ENCODE measurements around the gene PRKD2. TPM values are rescaled to one million over a fixed set of nuclear protein-coding genes. Genes with fewer than 3 reads are reported as not detected.

The PRKD2 gene
- total and polyA plus RNA-seq, 4 donors: 7.3 to 14.4 (median 9.3) TPM

DNA sequence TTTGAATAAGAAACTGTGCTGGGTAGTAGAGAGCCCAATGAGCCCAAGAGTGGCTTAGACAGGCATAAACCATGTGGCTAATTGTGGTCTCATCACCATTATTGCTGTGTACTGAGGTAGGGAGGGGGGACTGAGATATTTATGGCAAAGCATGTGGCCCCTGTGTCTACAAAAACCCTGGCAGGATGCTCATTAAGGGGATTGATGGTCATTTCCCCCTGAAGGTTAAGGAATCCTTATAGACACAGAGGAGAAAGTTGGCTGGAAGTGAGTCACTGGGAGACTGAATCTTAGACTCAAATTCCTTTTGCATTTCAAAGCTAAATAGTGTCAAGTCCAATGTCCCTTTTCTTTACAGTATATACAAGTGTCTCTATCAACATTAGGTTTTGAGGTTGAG is 46.1 kb downstream of the PRKD2 start:
- no peak for TF ChIP-seq GABPA (IDR thresholded peaks at IDR 0.05 in 1 of 2, conservative IDR thresholded peaks at IDR 0.05 in 1 of 2)
- TF ChIP-seq RAD21 (IDR thresholded peaks at IDR 0.05): no peak
- TF ChIP-seq SP1 (IDR thresholded peaks at IDR 0.05): no peak
- TF ChIP-seq, protein P1, sequence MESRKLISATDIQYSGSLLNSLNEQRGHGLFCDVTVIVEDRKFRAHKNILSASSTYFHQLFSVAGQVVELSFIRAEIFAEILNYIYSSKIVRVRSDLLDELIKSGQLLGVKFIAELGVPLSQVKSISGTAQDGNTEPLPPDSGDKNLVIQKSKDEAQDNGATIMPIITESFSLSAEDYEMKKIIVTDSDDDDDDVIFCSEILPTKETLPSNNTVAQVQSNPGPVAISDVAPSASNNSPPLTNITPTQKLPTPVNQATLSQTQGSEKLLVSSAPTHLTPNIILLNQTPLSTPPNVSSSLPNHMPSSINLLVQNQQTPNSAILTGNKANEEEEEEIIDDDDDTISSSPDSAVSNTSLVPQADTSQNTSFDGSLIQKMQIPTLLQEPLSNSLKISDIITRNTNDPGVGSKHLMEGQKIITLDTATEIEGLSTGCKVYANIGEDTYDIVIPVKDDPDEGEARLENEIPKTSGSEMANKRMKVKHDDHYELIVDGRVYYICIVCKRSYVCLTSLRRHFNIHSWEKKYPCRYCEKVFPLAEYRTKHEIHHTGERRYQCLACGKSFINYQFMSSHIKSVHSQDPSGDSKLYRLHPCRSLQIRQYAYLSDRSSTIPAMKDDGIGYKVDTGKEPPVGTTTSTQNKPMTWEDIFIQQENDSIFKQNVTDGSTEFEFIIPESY (IDR thresholded peaks at IDR 0.05): no peak
- TF ChIP-seq, protein P2, sequence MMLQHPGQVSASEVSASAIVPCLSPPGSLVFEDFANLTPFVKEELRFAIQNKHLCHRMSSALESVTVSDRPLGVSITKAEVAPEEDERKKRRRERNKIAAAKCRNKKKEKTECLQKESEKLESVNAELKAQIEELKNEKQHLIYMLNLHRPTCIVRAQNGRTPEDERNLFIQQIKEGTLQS (IDR thresholded peaks at IDR 0.05): no peak
- TF ChIP-seq, protein P3, sequence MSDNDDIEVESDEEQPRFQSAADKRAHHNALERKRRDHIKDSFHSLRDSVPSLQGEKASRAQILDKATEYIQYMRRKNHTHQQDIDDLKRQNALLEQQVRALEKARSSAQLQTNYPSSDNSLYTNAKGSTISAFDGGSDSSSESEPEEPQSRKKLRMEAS (IDR thresholded peaks at IDR 0.05): no peak
- no peak for TF ChIP-seq NR2F2 (IDR thresholded peaks at IDR 0.05)
- TF ChIP-seq HNF4G (IDR thresholded peaks at IDR 0.05): no peak
- TF ChIP-seq RXRA (IDR thresholded peaks at IDR 0.05): no peak
- no peak for TF ChIP-seq HNF4A (conservative IDR thresholded peaks at IDR 0.05)
- TF ChIP-seq EGR1 (IDR thresholded peaks at IDR 0.05; ENCODE audit: low read depth in 2 of 2): no peak
- TF ChIP-seq YY1 (IDR thresholded peaks at IDR 0.05): no peak
- TF ChIP-seq, protein P4, sequence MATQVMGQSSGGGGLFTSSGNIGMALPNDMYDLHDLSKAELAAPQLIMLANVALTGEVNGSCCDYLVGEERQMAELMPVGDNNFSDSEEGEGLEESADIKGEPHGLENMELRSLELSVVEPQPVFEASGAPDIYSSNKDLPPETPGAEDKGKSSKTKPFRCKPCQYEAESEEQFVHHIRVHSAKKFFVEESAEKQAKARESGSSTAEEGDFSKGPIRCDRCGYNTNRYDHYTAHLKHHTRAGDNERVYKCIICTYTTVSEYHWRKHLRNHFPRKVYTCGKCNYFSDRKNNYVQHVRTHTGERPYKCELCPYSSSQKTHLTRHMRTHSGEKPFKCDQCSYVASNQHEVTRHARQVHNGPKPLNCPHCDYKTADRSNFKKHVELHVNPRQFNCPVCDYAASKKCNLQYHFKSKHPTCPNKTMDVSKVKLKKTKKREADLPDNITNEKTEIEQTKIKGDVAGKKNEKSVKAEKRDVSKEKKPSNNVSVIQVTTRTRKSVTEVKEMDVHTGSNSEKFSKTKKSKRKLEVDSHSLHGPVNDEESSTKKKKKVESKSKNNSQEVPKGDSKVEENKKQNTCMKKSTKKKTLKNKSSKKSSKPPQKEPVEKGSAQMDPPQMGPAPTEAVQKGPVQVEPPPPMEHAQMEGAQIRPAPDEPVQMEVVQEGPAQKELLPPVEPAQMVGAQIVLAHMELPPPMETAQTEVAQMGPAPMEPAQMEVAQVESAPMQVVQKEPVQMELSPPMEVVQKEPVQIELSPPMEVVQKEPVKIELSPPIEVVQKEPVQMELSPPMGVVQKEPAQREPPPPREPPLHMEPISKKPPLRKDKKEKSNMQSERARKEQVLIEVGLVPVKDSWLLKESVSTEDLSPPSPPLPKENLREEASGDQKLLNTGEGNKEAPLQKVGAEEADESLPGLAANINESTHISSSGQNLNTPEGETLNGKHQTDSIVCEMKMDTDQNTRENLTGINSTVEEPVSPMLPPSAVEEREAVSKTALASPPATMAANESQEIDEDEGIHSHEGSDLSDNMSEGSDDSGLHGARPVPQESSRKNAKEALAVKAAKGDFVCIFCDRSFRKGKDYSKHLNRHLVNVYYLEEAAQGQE (IDR thresholded peaks at IDR 0.05): no peak
- TF ChIP-seq FOXA1 (IDR thresholded peaks at IDR 0.05): no peak
- TF ChIP-seq FOXA2 (IDR thresholded peaks at IDR 0.05): no peak
- DNase-seq (ENCODE audit: low spot score): no peak
- Histone ChIP-seq H3K27me3 (ENCODE audit: control insufficient read depth in 4 of 4, insufficient read depth in 4 of 4, low read length in 3 of 4) (no peaks in the 10 kb centered on the region), H3K27ac (ENCODE audit: low read depth in 1 of 2, low read length in 2 of 2) (no peak overlapping the region), H3K9ac (ENCODE audit: low read depth in 1 of 2, low read length in 2 of 2) (no peak overlapping the region), H3K9me3 (ENCODE audit: control insufficient read depth in 4 of 4, low read length in 3 of 4) (no peaks in the 10 kb centered on the region), H3K4me3 (ENCODE audit: low read depth in 1 of 3, low read length in 3 of 3) (no peak overlapping the region), H3K4me1 (ENCODE audit: control insufficient read depth in 4 of 4, insufficient read depth in 4 of 4, low read length in 3 of 4) (no peaks in the 10 kb centered on the region), H3K36me3 (ENCODE audit: control insufficient read depth in 4 of 4, insufficient read depth in 3 of 4, low read depth in 1 of 4, low read length in 3 of 4) (peaks cover 10 to 22% (median 16%) of the 10 kb centered on the region in 4 donors)

DNA sequence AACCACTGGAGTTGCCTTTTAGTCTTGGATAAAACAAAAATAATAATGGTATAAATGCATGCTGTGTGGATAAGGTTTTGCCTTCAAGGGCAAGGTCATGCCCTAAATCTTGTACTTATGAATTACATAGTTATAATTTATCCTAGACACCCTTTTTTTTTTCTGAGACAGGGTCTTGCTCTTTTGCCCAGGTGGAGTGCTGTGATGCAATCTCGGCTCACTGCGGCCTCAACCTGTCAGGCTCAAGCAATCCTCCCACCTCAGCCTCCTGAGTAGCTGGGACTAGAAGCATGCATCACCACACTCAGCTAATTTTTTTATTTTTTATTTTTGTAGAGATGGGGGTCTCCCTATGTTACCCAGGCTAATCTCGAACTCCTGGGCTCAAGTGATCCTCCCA is 48.3 kb downstream of the PRKD2 start:
- H3K36me3 ChIP-seq (ENCODE audit: control insufficient read depth in 4 of 4, insufficient read depth in 3 of 4, low read depth in 1 of 4, low read length in 3 of 4): peaks cover 2 to 8% (median 3%) of the 10 kb centered on the region in 4 donors
- H3K9me3 ChIP-seq (ENCODE audit: control insufficient read depth in 4 of 4, low read length in 3 of 4): no peaks in the 10 kb centered on the region
- H3K4me3 ChIP-seq (ENCODE audit: low read depth in 1 of 3, low read length in 3 of 3): no peak overlapping the region
- H3K27me3 ChIP-seq (ENCODE audit: control insufficient read depth in 4 of 4, insufficient read depth in 4 of 4, low read length in 3 of 4): no peaks in the 10 kb centered on the region
- H3K9ac ChIP-seq (ENCODE audit: low read depth in 1 of 2, low read length in 2 of 2): no peak overlapping the region
- 89% methylated on average over 3 of the region's 3 CpGs for WGBS
- H3K27ac ChIP-seq (ENCODE audit: low read depth in 1 of 2, low read length in 2 of 2): no peak overlapping the region
- DNase-seq (ENCODE audit: low spot score): no peak
- no peaks in the 10 kb centered on the region for H3K4me1 ChIP-seq (ENCODE audit: control insufficient read depth in 4 of 4, insufficient read depth in 4 of 4, low read length in 3 of 4)
- TF ChIP-seq, protein P5, sequence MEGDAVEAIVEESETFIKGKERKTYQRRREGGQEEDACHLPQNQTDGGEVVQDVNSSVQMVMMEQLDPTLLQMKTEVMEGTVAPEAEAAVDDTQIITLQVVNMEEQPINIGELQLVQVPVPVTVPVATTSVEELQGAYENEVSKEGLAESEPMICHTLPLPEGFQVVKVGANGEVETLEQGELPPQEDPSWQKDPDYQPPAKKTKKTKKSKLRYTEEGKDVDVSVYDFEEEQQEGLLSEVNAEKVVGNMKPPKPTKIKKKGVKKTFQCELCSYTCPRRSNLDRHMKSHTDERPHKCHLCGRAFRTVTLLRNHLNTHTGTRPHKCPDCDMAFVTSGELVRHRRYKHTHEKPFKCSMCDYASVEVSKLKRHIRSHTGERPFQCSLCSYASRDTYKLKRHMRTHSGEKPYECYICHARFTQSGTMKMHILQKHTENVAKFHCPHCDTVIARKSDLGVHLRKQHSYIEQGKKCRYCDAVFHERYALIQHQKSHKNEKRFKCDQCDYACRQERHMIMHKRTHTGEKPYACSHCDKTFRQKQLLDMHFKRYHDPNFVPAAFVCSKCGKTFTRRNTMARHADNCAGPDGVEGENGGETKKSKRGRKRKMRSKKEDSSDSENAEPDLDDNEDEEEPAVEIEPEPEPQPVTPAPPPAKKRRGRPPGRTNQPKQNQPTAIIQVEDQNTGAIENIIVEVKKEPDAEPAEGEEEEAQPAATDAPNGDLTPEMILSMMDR (IDR thresholded peaks at IDR 0.05; ENCODE audit: low read depth, low read length, missing input control): no peak
- no peak for TF ChIP-seq HNF4A (conservative IDR thresholded peaks at IDR 0.05)
- TF ChIP-seq EGR1 (IDR thresholded peaks at IDR 0.05; ENCODE audit: low read depth in 2 of 2): no peak
- no peak for TF ChIP-seq FOXA1 (IDR thresholded peaks at IDR 0.05)
- TF ChIP-seq GABPA (IDR thresholded peaks at IDR 0.05 in 1 of 2, conservative IDR thresholded peaks at IDR 0.05 in 1 of 2): no peak
- TF ChIP-seq, protein P1 (IDR thresholded peaks at IDR 0.05): no peak
- no peak for TF ChIP-seq TAF1 (conservative IDR thresholded peaks at IDR 0.05)
- TF ChIP-seq, protein P2 (IDR thresholded peaks at IDR 0.05): no peak
- TF ChIP-seq FOXA2 (IDR thresholded peaks at IDR 0.05): no peak
- TF ChIP-seq, protein P4 (IDR thresholded peaks at IDR 0.05): no peak
- no peak for TF ChIP-seq NR2F2 (IDR thresholded peaks at IDR 0.05)
- TF ChIP-seq, protein P3 (IDR thresholded peaks at IDR 0.05): no peak
- no peak for TF ChIP-seq RAD21 (IDR thresholded peaks at IDR 0.05)

All from liver (tissue), 9 donors.